ENCODE results near the gene CLEC6A. TPM values are rescaled to one million over a fixed set of nuclear protein-coding genes. Genes with fewer than 3 reads are reported as not detected.

CLEC6A gene
- total RNA-seq, 1 donor from 2014 or later: 2.0 TPM

DNA sequence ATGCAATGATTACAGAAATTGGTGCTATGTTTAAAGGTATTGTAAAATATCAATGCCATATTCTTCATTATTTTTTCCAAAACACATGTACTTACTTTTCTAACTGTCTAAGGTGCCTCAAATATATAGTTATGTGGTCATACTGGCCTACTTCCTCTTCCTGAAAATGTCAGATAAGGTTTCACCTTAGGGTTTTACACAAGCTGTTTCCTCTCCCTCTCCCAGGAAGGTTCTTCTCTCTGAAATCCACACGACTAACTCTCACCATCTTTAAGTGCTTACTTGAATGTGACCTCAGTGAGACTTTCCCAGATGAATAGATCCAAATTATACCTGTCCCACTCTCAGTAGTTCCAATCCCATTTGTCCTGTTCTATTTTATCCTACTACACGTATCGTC is 46.0 kb downstream of the CLEC6A start:
- H3K27ac ChIP-seq: no peak overlapping the region
- H3K27me3 ChIP-seq: peaks cover 7% of the 10 kb centered on the region
- no peak for ATAC-seq
- intact Hi-C loops (cut with DNase I): no loop called here
- H3K4me1 ChIP-seq: no peaks in the 10 kb centered on the region
- DNase-seq: no peak
- TF ChIP-seq CTCF (IDR thresholded peaks at IDR 0.05): no peak
- no peaks in the 10 kb centered on the region for H3K36me3 ChIP-seq
- no peak overlapping the region for H3K4me3 ChIP-seq
- no peaks in the 10 kb centered on the region for H3K9me3 ChIP-seq

- H3K27me3 ChIP-seq: no peaks in the 10 kb centered on the region
- no peak for TF ChIP-seq CTCF (IDR thresholded peaks at IDR 0.05)
- H3K4me1 ChIP-seq: no peaks in the 10 kb centered on the region
- ATAC-seq: no peak
- no peaks in the 10 kb centered on the region for H3K9me3 ChIP-seq
- intact Hi-C loops (cut with DNase I): no loop called here
- no peak overlapping the region for H3K27ac ChIP-seq
- DNase-seq: no peak
- H3K36me3 ChIP-seq: no peaks in the 10 kb centered on the region
- H3K4me3 ChIP-seq: no peak overlapping the region
Observed at GRCh38 chr12:8504351-8504750, 48.6 kb downstream of the CLEC6A start.

- intact Hi-C loops (cut with DNase I): no loop called here
- TF ChIP-seq CTCF (IDR thresholded peaks at IDR 0.05): no peak
- Histone ChIP-seq H3K9me3 (no peaks in the 10 kb centered on the region), H3K36me3 (no peaks in the 10 kb centered on the region), H3K27me3 (no peaks in the 10 kb centered on the region), H3K27ac (no peak overlapping the region), H3K4me1 (no peaks in the 10 kb centered on the region), H3K4me3 (no peak overlapping the region)
- ATAC-seq (no peak), DNase-seq (no peak)
Observed at GRCh38 chr12:8507596-8507995, 51.8 kb downstream of the CLEC6A start.

DNA sequence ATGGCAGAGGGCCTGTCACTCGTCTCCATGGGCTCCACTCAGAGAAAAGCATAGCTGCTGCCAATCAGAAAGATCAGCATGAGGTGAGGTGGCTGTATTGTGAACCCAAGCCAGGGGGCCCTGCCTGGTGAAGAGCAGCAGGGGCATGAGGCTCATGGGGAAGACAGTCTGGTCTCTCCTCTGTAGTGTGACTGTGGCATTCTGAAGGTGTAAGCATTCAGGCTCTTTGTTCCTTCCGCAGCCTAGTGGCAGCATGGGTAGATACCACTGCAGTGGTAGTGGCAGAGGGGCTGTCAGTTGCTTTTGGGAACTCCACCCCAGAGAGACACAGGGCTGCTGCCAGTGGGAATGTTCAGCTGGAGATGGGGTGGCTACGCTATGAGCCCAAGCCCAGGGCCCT is 52.5 kb downstream of the CLEC6A start:
- no peak for TF ChIP-seq CTCF (IDR thresholded peaks at IDR 0.05)
- Histone ChIP-seq H3K4me3 (no peak overlapping the region), H3K4me1 (no peaks in the 10 kb centered on the region), H3K27me3 (no peaks in the 10 kb centered on the region), H3K36me3 (no peaks in the 10 kb centered on the region), H3K9me3 (no peaks in the 10 kb centered on the region), H3K27ac (no peak overlapping the region)
- no peak for DNase-seq
- intact Hi-C loops (cut with DNase I): no loop called here
- ATAC-seq: peak; percentile 16

GRCh38 chr12:8508910-8509841 is 53.4 kb downstream of the CLEC6A start:
- intact Hi-C loops (cut with DNase I): no loop called here
- H3K4me3 ChIP-seq: no peak overlapping the region
- DNase-seq (peak; percentile 40), ATAC-seq (no peak)
- TF ChIP-seq CTCF (IDR thresholded peaks at IDR 0.05): no peak
- no peaks in the 10 kb centered on the region for H3K36me3 ChIP-seq
- no peaks in the 10 kb centered on the region for H3K4me1 ChIP-seq
- H3K27me3 ChIP-seq: no peaks in the 10 kb centered on the region
- H3K9me3 ChIP-seq: no peaks in the 10 kb centered on the region
- H3K27ac ChIP-seq: no peak overlapping the region
